Right forelimb (tissue), 1 donor: ENCODE results near the gene SZT2.

Experiments used
- DNase-seq: peaks from one replicate; pipeline ENCODE4 v3.0.0-alpha.2; 2018

The SZT2 gene

DNA sequence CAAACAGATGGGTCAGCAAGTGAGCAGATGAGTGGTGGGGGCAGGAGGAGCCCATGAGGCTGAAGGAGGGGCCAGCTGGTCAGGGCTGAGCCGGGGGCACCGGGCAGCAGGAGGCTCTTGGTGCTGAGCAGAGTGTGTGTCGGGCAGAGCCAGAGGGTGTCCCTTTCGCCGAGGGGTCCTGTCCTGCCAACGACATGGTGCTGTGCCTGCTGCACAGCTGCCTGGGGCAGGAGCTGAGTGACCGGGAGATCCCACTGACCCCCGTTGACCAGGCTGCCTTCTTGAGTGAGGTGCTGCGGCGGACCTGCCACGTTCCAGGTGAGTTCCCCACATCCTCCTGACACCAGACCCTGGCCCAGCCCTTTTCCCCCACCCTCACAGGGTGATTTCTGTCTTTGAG, 36.5 kb downstream of the SZT2 start:
- peak; percentile 42 for DNase-seq

DNA sequence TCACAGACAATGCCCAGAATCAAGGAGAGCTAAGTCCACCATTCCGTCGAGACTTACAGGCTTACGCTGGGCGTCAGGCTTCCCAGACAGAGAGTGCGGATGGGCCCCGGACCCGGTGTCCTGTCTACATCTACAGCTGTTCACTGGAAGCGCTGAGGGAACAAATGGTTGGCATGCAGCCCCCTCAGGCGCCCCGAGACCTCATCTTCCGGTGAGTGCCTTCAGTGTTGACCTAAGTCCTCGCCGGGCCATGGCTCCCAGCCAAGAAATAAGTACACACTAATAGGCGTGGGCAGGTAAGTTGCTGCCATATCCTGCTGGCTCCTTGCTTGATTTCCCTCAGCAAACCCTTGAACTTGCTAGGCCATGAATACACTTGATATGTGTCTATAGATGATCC, 37.8 kb downstream of the SZT2 start:
- DNase-seq = no peak

DNA sequence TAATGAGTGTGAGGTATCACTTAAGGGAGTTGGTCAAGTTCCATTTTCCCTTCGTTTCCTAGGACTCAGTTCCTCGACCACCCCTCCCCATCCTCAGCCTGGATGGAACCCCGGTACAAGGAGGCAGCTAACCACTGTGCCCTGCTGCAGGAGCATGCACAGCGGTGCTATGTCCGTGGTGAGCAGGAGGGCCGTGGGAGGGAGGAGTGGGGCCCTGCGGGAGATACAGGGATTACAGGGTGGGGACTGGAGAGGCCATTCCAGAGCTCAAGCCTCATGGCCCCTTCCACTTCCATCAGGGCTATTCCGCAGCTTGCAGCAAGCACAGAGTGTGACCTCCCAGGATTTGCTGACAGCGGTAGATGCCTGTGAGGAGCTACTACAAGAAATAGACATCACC, 38.2 kb downstream of the SZT2 start:
- no peak for DNase-seq

DNA sequence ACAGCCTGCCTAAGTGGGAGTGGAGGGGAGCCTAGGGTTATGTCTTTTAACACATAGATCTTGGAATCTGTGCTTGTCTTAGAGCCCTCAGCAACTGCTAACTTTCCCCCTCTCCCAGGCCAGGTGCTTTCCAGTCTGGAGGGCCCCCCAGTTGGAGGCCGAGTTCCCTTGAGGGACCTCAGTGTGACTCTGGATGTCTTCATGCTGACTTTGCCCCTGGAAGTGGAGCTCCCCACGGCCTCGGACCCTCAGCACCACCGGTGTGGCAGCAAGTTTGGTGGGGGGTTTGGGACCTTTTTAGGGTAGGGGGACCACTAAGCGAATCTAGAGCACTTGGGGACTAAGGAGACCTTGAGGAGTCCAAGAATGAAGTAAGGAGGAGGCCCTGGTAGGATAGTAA, 41.1 kb downstream of the SZT2 start:
- DNase-seq = no peak

DNA sequence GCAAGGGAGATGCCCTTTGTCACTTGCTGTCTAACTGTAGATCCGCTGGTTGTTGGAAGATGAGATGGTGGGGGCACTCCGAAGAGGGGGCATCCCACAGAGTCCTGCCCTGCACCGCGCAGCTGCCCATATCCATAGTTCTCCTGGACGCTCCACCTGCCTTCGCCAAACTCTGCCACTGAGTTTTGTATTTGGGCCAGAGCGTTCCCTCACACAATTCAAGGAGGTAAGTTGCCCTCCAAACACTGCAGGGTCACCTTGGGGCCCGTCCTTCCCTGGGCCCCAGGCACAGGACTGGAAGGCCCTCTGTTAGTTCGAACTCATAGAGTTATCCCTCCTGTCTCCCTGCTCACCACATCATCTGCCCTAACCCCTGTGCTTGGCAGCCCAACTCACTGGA, 42.0 kb downstream of the SZT2 start:
- no peak for DNase-seq

DNA sequence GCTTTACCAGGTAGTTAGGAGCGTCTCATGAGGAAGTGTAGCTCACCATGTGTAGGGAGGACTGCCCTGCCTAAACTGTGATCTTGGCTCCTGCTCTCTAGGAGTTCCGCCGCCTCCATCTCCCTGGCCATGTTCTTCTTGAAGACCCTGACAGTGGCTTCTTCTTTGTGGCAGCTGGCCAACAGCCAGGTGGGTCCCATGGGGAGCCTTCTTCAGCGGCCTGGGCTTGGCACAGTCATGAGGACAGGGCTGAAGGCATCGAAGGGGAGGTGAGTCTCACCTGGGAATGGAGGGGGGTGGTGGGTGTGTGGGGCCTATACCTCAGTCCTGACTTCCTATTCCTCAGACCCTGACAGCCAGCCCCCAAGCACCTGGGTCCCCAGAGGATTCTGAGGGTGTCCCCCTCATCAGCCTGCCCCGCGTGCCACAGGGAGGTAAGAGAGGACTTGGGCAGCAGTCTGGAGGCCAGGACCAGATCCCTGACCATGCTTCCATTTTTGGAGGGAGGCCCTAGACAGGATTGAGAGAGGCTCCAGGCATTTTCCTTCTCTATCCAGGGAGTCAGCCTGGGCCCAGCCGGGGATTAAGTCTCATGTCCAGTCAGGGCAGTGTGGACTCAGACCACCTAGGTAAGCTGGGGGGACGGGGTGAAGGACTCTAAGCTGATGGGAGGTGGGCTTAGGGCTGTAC, 42.6 kb downstream of the SZT2 start:
- DNase-seq = peak; percentile 29

DNA sequence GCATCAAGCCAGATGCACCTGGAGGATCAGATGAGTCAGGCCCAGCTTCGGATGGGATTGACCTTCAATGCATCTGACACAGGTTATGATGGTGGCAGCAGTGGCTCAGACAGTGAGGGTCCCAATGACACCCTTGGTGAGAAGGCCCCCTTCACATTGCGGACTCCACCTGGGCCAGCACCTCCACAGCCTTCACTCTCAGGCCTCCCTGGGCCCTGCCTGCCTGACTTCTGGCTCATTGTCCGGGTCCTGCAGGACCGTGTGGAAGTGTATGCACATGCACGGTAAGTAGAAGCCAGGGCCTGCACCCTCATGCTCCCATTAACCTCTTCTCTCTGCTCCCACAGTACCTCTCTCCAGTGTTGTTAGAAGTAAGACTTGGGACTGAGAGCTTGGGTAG, 43.2 kb downstream of the SZT2 start:
- peak; percentile 9 for DNase-seq

DNA sequence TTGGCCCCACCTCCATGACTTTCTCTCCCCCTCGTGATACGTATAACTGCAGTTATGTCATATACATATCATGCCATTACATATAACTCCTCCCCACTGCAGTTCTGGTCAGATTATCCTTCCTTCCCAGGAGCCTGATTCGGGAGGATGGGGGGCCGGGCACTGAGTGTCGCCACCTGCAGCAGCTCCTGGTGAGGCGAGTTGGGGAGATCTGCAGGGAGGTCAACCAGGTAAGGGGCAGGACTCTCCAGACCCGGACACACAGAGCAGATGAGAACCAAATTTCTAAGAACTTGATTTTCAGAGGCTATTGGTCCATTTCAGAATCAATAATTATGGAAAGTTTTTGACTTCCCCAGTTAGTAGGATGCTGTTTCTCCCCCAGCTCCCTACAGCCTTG, 44.6 kb downstream of the SZT2 start:
- DNase-seq = peak; percentile 27

DNA sequence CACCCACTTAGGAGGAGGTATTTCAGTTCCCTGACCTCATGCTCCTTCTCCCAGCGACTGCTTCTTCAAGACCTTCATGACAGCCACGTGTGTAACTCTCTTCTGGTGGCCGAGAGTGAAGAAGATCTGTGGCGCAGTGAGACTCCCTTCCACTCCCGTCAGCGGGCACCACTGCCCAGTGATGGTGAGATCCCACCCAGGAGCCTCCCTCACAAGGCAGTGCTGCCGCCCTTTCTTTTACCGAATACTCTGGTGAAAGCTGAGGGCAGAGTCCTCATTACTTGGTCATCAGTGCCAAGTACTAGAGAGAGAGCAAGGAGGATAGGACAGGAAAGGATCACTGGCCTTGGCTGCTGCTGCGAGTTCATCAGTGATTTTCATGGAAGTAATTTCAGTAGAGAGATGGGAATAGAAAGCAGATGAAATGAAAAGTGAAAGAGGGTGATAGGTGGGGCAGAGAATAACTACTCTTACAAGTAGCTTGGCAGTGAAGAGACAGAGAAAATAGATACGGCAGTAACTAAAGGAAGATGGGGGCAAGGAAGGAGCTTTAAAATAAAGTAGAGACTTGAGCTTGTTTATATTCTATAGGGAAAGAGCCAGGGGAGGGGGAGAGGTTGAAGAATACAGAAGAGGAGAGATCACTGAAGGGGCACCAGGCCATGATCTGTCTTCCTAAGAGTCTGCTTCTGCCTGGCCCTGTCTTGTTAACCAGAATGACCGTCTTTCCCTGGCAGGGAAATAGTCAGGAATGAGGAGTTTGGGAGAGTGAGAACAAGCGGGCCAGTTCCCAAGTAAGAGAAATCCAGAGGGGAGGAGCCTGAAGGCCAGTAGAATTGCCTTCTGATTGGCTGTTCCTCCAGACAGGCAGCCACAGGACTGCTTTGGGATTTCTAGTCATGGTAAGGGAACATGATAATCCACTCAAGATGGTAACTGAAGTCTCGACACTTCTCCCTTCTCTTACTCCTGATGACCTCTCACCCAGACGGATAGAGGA, 45.7 kb downstream of the SZT2 start:
- peak; percentile 51 for DNase-seq

DNA sequence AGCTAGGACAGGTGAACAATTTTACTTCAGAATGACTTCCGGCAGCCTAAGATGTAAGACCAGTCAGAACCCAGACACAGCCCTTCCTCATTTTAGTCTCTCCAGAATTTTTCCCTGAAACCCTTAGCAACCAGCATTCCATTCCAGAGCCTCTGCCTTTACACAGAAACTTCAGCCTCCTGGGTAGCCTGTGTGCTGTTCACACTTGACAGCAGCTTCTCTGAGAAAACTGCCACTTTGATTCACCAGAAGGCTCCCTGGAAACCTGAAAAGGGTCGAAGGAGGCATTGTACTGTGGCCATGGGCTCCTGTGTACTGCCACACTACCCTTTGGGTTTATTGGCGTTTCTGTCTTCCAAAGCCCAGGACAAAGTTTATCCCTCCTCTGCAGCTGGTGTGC, 46.7 kb downstream of the SZT2 start:
- DNase-seq = peak; percentile 30

DNA sequence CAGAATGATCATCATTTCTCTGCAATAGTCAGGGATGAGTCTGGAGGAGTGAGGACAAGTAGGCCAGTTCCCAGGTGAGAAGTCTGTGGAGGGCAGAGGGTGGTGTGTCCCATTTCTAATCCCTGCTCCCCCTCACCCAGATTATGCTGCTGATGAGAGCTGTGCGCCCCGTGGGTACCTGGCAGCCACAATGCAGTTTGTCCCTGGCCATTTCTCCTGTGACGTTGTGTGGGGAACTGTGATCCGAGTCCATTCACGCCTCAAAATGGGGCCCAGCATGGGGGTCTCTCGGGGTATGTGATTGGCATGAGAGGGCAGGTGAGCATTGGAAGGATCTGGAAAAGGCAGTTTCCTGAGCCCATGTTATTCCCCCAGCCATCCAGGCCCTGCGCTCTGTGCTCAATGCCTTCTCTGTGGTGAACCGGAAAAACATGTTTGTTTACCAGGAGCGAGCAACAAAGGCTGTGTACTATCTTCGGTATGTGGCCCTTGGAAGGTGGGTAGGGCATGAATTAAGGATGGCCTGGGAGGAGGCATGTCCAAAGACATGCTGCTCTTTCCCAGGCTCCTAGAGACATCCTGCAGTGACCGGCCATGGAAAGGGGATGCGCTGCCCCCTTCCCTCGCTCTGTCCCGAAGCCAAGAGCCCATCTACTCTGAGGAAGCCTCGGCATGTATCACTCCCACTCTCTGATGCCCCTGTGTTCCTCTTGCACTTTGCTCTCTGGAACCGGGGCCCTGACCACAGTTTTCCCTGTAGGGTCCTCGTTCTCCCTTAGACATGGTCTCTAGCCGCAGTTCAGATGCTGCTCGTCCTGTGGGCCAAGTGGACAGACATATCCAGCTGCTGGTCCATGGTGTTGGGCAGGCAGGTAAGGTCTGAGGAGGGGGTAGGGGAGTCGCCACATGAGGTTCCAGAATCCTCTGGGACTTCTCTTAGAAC, 47.6 kb downstream of the SZT2 start:
- peak; percentile 38 for DNase-seq

DNA sequence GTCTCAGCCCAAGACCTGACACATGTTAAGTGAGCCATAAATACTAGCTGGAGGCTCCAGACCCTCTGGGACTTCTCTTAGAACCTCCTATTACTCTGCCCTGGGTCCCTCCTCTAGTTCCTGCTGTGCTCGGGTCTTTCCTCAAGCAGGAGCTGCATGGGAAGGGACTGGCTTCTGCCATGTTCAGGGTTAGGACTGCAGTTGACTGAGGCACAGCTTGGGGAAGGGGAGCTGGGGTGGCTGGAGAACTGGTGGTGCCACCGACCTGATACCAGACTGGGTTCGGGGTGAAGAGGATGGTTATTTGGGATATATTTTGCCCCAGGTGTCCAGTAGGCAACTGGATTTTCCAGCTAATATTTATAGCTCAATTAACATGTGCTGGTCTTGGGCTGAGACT, 48.3 kb downstream of the SZT2 start:
- DNase-seq = no peak

DNA sequence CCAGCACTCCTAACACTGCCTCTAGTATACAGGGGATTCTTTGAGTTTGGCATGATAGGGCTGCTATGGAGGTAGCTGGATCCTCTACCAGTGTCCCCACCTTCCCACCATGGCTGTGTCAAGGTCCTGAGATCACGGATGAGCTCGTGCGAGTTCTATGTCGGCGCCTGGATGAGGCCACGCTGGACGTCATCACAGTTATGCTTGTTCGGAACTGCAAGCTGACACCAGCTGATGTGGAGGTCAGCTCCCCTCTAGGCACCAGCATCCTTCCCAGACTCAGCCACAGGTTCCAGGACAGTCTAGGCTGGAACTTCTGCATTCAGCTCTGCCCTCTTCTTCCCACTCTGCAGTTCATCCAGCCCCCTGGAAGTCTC, 48.9 kb downstream of the SZT2 start:
- no peak for DNase-seq

DNA sequence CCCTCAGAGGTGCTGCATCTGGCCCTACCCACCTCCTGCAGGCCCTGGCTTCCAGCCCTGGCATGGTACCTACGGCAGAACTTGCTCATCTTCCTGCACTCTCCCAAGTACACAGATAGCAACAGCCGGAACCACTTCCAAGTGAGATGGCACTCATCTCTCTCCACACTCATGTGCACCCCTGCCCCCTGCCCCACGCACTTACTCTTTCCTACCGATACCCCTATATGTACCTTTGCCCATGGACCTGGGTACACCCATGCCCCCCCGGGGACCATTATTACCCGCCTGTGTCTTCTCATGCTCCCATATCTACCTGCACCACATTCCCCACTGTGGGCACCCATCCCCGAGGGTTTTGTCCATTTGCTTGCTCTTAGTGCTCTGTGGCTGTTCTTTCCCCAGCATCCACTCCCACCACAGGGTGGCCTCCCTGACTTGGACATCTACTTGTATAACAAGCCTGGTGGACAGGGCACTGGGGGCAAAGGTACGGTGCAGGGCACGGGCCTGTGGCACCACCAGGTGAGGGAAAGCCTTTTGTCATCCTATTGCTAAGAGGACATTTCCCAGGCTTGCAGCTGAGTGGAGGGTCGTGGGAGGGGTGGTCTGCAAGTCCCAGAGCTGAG, 49.4 kb downstream of the SZT2 start:
- peak; percentile 23 for DNase-seq

DNA sequence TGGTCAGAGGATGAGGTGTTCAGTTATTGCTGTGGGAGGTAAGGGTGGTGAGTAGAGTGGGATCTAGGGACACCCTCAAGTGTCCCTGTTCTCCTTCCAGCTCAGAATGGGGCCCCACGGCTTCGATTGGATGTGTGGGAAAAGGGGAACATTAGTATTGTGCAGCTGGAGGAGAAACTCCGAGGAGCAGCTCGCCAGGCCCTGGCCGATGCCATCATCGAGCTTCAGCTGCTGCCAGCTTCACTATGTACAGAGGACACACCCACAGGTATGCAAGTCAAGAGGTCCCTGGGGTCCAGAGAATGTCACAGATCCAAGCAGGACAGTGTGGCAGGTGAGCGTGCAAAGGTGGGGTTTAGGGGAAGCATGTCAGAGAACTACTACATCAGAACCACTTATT, 50.1 kb downstream of the SZT2 start:
- peak; percentile 41 for DNase-seq

DNA sequence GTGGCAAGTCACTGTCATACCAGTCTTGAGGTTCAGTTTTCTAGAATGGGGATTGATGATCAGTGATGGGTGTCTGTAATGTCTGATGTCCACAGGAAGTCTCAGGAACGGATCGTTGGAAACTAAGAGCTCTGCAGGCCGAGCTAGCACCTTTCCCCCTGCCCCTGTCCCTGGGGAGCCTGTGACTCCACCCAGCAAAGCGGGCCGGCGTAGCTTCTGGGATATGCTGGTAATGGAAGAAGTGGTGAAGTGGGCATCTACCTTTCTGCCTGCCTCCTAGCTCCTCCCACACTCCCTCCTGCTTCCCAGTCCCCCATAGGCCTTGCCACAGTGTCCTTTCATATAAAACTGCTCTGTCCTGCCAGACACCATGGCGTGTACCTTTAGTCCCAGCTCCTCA, 50.7 kb downstream of the SZT2 start:
- no peak for DNase-seq

DNA sequence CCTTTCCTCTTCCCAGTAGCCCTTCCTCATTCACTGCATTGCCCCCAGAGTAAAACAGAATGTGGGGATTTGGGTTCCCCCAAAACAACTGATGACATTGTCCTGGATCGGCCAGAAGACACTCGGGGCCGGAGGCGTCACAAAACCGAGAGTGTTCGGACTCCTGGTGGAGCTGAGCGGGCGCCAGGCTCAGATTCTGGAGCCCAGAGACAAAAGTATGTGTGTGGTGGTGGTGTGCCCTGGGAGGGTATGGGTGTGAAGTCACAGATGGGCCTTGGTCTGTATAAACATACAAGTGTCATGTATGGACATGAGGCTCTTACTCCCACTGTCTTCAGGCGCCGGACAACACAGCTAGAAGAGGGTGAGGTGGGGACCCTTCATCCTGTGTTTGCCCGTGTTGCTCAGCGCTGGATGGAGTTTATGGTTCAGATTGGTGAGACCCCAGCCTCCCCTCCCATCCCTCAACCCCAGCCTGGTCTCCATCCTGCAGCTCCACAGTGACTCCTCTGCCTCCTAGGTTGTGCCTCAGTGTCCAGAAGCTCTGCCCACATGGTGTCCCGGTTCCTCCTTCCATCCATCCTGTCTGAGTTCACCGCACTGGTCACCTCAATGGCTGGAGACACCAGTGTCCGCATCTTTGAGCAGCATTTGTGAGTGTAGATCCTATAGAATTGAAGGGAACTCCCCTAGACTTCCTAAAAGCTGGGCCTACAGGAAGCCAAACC, 51.6 kb downstream of the SZT2 start:
- DNase-seq = peak; percentile 43

DNA sequence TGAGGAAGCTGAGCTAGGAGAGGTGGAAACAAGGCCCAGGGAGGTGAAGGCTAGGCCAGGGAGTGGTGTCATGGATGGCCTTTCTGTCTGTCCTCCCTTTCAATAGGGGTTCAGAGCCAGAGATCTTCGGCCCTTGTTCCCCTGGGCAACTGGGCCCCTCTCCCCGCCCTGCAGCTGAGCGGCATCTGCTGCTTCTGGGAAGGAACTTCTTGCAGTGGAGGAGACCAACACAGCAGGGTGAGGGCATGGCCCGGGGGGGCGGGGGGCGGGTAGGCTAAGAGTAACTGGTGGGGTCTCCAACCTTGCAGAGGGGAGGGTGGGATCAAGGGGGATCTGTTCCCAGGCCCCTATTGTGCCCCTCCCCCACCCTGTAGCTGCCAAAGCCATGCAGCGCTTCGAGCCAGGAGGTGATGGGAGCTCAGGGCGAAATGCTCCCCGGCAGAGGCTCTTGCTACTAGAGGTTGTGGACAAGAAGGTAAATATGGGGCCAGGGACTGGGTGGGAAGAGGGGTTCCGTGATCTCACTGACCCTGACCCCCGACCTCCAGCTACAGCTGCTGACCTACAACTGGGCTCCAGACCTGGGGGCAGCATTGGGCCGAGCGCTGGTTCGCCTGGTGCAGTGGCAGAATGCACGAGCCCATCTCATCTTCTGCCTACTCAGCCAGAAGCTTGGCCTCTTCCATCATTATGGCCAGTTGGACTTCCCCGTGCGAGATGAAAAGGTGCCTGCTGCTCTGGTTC, 52.4 kb downstream of the SZT2 start:
- peak; percentile 38 for DNase-seq

DNA sequence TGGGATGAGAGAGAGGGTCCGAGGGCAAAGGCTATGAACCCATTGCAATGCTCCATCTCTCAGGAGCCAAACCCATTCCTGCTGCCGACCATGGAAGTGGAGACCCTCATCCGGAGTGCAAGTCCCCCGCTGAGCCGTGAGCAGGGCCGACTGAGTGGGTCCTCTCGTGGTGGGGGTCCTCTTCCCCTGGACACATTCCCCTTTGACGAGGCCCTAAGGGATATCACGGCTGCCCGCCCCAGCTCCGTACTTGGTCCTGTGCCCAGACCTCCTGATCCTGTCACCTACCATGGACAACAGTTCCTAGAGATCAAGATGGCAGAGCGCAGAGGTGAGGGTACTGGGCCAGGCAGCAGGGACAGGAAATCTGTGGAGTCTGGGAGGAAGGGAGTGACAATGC, 53.1 kb downstream of the SZT2 start:
- peak; percentile 42 for DNase-seq

DNA sequence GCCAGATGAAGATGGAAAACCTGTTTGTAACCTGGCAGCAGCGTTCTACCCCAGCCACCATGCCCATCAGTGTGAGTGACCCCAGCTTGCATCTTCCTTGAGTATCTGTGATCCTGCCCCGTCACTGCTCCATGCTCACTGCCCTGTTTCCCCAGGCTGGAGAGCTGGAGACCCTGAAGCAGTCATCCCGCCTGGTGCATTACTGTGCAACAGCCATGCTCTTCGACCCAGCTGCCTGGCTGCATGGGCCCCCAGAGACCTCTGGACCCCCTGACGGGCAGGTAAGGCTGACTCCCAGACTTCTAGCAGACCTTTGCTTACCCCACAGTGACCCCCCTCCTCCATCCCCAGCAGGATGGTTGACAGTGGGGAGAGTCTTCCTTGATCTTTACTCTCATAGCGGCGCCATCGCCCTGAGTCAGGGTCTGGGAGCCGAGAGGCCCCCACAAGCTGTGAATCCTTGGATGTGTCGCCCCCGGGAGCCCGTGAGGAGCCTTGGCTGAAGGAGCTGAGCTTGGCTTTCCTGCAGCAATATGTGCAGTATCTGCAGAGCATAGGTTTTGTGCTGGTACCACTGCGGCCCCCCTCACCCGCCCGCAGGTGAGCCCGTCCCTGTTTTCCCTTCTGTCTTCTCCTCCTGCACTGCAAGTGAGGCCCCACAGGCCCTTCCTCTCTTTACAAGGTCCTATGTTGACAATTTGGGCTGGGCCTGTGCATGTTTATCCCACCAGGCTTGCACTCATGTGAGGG, 53.7 kb downstream of the SZT2 start:
- DNase-seq = no peak
